ENCODE measurements around the gene NR1H4. TPM values are rescaled to one million over a fixed set of nuclear protein-coding genes. Genes with fewer than 3 reads are reported as not detected.
"Not testable (repeated sequence)": the region's sequence is repeated elsewhere in the genome, so short reads cannot be mapped to it uniquely, and the experiment has no call there.

Gene NR1H4
- not detected for polyA plus RNA-seq (2013, experiment 1 of 2)
- polyA plus RNA-seq (2013, experiment 2 of 2) = not detected

DNA sequence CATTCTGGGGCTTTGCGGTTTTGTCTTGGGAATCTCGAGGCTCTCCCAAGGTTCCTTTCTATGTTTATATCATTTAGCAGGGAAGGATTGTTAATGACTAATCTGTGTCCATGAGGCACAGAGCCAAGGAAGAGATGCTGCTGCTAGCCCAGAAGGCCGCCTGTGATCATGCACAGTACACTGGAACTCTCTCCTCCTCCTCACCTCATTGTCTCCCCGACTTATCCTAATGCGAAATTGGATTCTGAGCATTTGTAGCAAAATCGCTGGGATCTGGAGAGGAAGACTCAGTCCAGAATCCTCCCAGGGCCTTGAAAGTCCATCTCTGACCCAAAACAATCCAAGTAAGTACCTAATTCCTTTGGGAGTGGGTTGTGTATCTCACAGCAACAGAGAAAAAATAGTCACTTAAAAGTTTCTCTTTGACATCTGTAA, at the start of gene NR1H4:
Gene NR1H4, plus strand, starts transcription at position 151 of the 435 bp plus-strand sequence. CDS start 19,458 bp downstream, outside the sequence.
- Histone ChIP-seq H3K4ac (ENCODE audit: low read depth, low read length) (no peak within 1 kb of the TSS), H3K79me1 (ENCODE audit: low read length) (no peaks in the 10 kb centered on the region), H3K56ac (ENCODE audit: low read length) (no peak within 1 kb of the TSS), H4K8ac (ENCODE audit: low read depth, low read length) (no peak within 1 kb of the TSS), H3K4me2 (ENCODE audit: low read length) (no peak within 1 kb of the TSS), H3K4me1 (ENCODE audit: control insufficient read depth, low read depth, low read length) (peaks cover under 1% of the 10 kb centered on the region), H3K9ac (ENCODE audit: low read length) (no peak within 1 kb of the TSS), H3K36me3 (ENCODE audit: control insufficient read depth, insufficient read depth, low read length) (no peaks in the 10 kb centered on the region), H3K79me2 (ENCODE audit: control insufficient read depth, insufficient read depth, low read length) (no peaks in the 10 kb centered on the region), H2BK5ac (ENCODE audit: low read length) (no peak within 1 kb of the TSS), H2BK15ac (replicated peaks; ENCODE audit: low read depth) (no peak within 1 kb of the TSS), H3K27ac (ENCODE audit: low read depth, low read length) (no peak within 1 kb of the TSS), H3K4me3 (ENCODE audit: low read length) (no peak within 1 kb of the TSS), H3K18ac (ENCODE audit: low read length) (no peak within 1 kb of the TSS), H2BK120ac (ENCODE audit: low read depth, low read length) (no peak within 1 kb of the TSS), H3K27me3 (ENCODE audit: insufficient read depth, low read length, poor library complexity) (no peaks in the 10 kb centered on the region), H3K23ac (ENCODE audit: low read length) (no peak within 1 kb of the TSS), H2AK5ac (ENCODE audit: low read length) (no peak within 1 kb of the TSS), H4K5ac (ENCODE audit: low read length) (no peak within 1 kb of the TSS)
- no peak for DNase-seq
- no CpG with 5 or more reads among the region's 6 CpGs for WGBS (ENCODE audit: extremely low coverage, insufficient coverage, low lambda C conversion rate)

- H3K4ac ChIP-seq (ENCODE audit: low read depth, low read length) = no peak overlapping the region
- H3K79me1 ChIP-seq (ENCODE audit: low read length) = no peaks in the 10 kb centered on the region
- H2BK15ac ChIP-seq (replicated peaks; ENCODE audit: low read depth) = no peak overlapping the region
- H3K4me3 ChIP-seq (ENCODE audit: low read length) = no peak overlapping the region
- H2BK5ac ChIP-seq (ENCODE audit: low read length) = no peak overlapping the region
- no peak overlapping the region for H3K27ac ChIP-seq (ENCODE audit: low read depth, low read length)
- H3K79me2 ChIP-seq (ENCODE audit: control insufficient read depth, insufficient read depth, low read length) = no peaks in the 10 kb centered on the region
- H3K27me3 ChIP-seq (ENCODE audit: insufficient read depth, low read length, poor library complexity) = no peaks in the 10 kb centered on the region
- no peak for DNase-seq
- no peak overlapping the region for H3K23ac ChIP-seq (ENCODE audit: low read length)
- H3K36me3 ChIP-seq (ENCODE audit: control insufficient read depth, insufficient read depth, low read length) = no peaks in the 10 kb centered on the region
- no CpG with 5 or more reads among the region's 1 CpG for WGBS (ENCODE audit: extremely low coverage, insufficient coverage, low lambda C conversion rate)
- no peak overlapping the region for H2BK120ac ChIP-seq (ENCODE audit: low read depth, low read length)
- H3K56ac ChIP-seq (ENCODE audit: low read length) = no peak overlapping the region
- no peaks in the 10 kb centered on the region for H3K4me1 ChIP-seq (ENCODE audit: control insufficient read depth, low read depth, low read length)
- H3K4me2 ChIP-seq (ENCODE audit: low read length) = no peak overlapping the region
- H2AK5ac ChIP-seq (ENCODE audit: low read length) = no peak overlapping the region
- H3K18ac ChIP-seq (ENCODE audit: low read length) = no peak overlapping the region
- no peak overlapping the region for H4K5ac ChIP-seq (ENCODE audit: low read length)
- no peak overlapping the region for H3K9ac ChIP-seq (ENCODE audit: low read length)
- no peak overlapping the region for H4K8ac ChIP-seq (ENCODE audit: low read depth, low read length)
Measured at GRCh38 chr12:100426145-100426544, 47.5 kb upstream of the NR1H4 start.

- Histone ChIP-seq H3K79me1 (ENCODE audit: low read length) (no peaks in the 10 kb centered on the region), H3K27ac (ENCODE audit: low read depth, low read length) (no peak overlapping the region), H2AK5ac (ENCODE audit: low read length) (no peak overlapping the region), H3K79me2 (ENCODE audit: control insufficient read depth, insufficient read depth, low read length) (no peaks in the 10 kb centered on the region), H3K4me1 (ENCODE audit: control insufficient read depth, low read depth, low read length) (no peaks in the 10 kb centered on the region), H3K27me3 (ENCODE audit: insufficient read depth, low read length, poor library complexity) (no peaks in the 10 kb centered on the region), H2BK15ac (replicated peaks; ENCODE audit: low read depth) (no peak overlapping the region), H3K4me2 (ENCODE audit: low read length) (no peak overlapping the region), H3K4ac (ENCODE audit: low read depth, low read length) (no peak overlapping the region), H2BK5ac (ENCODE audit: low read length) (no peak overlapping the region), H2BK120ac (ENCODE audit: low read depth, low read length) (no peak overlapping the region), H3K18ac (ENCODE audit: low read length) (no peak overlapping the region), H3K4me3 (ENCODE audit: low read length) (no peak overlapping the region), H3K36me3 (ENCODE audit: control insufficient read depth, insufficient read depth, low read length) (no peaks in the 10 kb centered on the region), H4K5ac (ENCODE audit: low read length) (no peak overlapping the region), H3K56ac (ENCODE audit: low read length) (no peak overlapping the region), H3K9ac (ENCODE audit: low read length) (no peak overlapping the region), H3K23ac (ENCODE audit: low read length) (no peak overlapping the region), H4K8ac (ENCODE audit: low read depth, low read length) (no peak overlapping the region)
- WGBS (ENCODE audit: extremely low coverage, insufficient coverage, low lambda C conversion rate) = no CpG with 5 or more reads among the region's 3 CpGs
- no peak for DNase-seq
Measured at GRCh38 chr12:100427078-100427477, 46.6 kb upstream of the NR1H4 start.

DNA sequence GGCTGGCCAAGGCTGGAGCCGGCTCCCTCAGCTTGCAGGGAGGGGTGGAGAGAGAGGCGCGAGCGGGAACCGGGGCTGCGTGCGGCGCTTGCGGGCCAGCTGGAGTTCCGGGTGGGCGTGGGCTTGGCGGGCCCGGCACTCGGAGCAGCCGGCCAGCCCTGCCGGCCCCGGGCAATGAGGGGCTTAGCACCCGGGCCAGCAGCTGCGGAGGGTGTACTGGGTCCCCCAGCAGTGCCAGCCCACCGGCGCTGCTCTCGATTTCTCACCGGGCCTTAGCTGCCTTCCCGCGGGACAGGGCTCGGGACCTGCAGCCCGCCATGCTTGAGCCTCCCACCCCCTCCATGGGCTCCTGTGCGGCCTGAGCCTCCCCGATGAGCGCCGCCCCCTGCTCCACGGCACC, 43.4 kb upstream of the NR1H4 start:
- H3K79me1 ChIP-seq (ENCODE audit: low read length); H3K79me2 ChIP-seq (ENCODE audit: control insufficient read depth, insufficient read depth, low read length); DNase-seq; H3K23ac ChIP-seq (ENCODE audit: low read length); H3K9ac ChIP-seq (ENCODE audit: low read length); H3K56ac ChIP-seq (ENCODE audit: low read length); H2BK120ac ChIP-seq (ENCODE audit: low read depth, low read length); H3K4ac ChIP-seq (ENCODE audit: low read depth, low read length); H3K27me3 ChIP-seq (ENCODE audit: insufficient read depth, low read length, poor library complexity); H3K4me2 ChIP-seq (ENCODE audit: low read length); H3K4me3 ChIP-seq (ENCODE audit: low read length); H2BK15ac ChIP-seq (replicated peaks; ENCODE audit: low read depth); H2AK5ac ChIP-seq (ENCODE audit: low read length); H2BK5ac ChIP-seq (ENCODE audit: low read length); H4K5ac ChIP-seq (ENCODE audit: low read length); H3K27ac ChIP-seq (ENCODE audit: low read depth, low read length); H3K4me1 ChIP-seq (ENCODE audit: control insufficient read depth, low read depth, low read length); H3K36me3 ChIP-seq (ENCODE audit: control insufficient read depth, insufficient read depth, low read length); H4K8ac ChIP-seq (ENCODE audit: low read depth, low read length); H3K18ac ChIP-seq (ENCODE audit: low read length): not testable (repeated sequence)
- WGBS (ENCODE audit: extremely low coverage, insufficient coverage, low lambda C conversion rate) = no CpG with 5 or more reads among the region's 32 CpGs

- Histone ChIP-seq H3K4ac (ENCODE audit: low read depth, low read length) (no peak overlapping the region), H3K4me1 (ENCODE audit: control insufficient read depth, low read depth, low read length) (no peaks in the 10 kb centered on the region), H3K4me3 (ENCODE audit: low read length) (no peak overlapping the region), H3K36me3 (ENCODE audit: control insufficient read depth, insufficient read depth, low read length) (no peaks in the 10 kb centered on the region), H3K56ac (ENCODE audit: low read length) (no peak overlapping the region), H4K5ac (ENCODE audit: low read length) (no peak overlapping the region), H2BK15ac (replicated peaks; ENCODE audit: low read depth) (no peak overlapping the region), H3K9ac (ENCODE audit: low read length) (no peak overlapping the region), H3K23ac (ENCODE audit: low read length) (no peak overlapping the region), H3K79me1 (ENCODE audit: low read length) (no peaks in the 10 kb centered on the region), H2BK5ac (ENCODE audit: low read length) (no peak overlapping the region), H3K27me3 (ENCODE audit: insufficient read depth, low read length, poor library complexity) (no peaks in the 10 kb centered on the region), H2BK120ac (ENCODE audit: low read depth, low read length) (no peak overlapping the region), H3K27ac (ENCODE audit: low read depth, low read length) (no peak overlapping the region), H4K8ac (ENCODE audit: low read depth, low read length) (no peak overlapping the region), H3K79me2 (ENCODE audit: control insufficient read depth, insufficient read depth, low read length) (no peaks in the 10 kb centered on the region), H2AK5ac (ENCODE audit: low read length) (no peak overlapping the region), H3K4me2 (ENCODE audit: low read length) (no peak overlapping the region), H3K18ac (ENCODE audit: low read length) (no peak overlapping the region)
- no peak for DNase-seq
- no CpG with 5 or more reads among the region's 2 CpGs for WGBS (ENCODE audit: extremely low coverage, insufficient coverage, low lambda C conversion rate)
Measured at GRCh38 chr12:100433701-100434100, 40.0 kb upstream of the NR1H4 start.

- Histone ChIP-seq H2BK5ac (ENCODE audit: low read length) (no peak overlapping the region), H4K8ac (ENCODE audit: low read depth, low read length) (no peak overlapping the region), H3K4me1 (ENCODE audit: control insufficient read depth, low read depth, low read length) (no peaks in the 10 kb centered on the region), H3K23ac (ENCODE audit: low read length) (no peak overlapping the region), H3K27me3 (ENCODE audit: insufficient read depth, low read length, poor library complexity) (no peaks in the 10 kb centered on the region), H4K5ac (ENCODE audit: low read length) (no peak overlapping the region), H3K27ac (ENCODE audit: low read depth, low read length) (no peak overlapping the region), H2AK5ac (ENCODE audit: low read length) (no peak overlapping the region), H2BK15ac (replicated peaks; ENCODE audit: low read depth) (no peak overlapping the region), H3K4me3 (ENCODE audit: low read length) (no peak overlapping the region), H3K4ac (ENCODE audit: low read depth, low read length) (no peak overlapping the region), H2BK120ac (ENCODE audit: low read depth, low read length) (no peak overlapping the region), H3K79me2 (ENCODE audit: control insufficient read depth, insufficient read depth, low read length) (no peaks in the 10 kb centered on the region), H3K79me1 (ENCODE audit: low read length) (no peaks in the 10 kb centered on the region), H3K4me2 (ENCODE audit: low read length) (no peak overlapping the region), H3K36me3 (ENCODE audit: control insufficient read depth, insufficient read depth, low read length) (no peaks in the 10 kb centered on the region), H3K18ac (ENCODE audit: low read length) (no peak overlapping the region), H3K9ac (ENCODE audit: low read length) (no peak overlapping the region), H3K56ac (ENCODE audit: low read length) (no peak overlapping the region)
- no peak for DNase-seq
Measured at GRCh38 chr12:100434177-100434576, 39.5 kb upstream of the NR1H4 start.

Measured in mesendoderm (in vitro differentiated cells).